Measurements from ENCODE around the gene TFDP2. TPM values are rescaled to one million over a fixed set of nuclear protein-coding genes. Genes with fewer than 3 reads are reported as not detected.
A peak's percentile ranks its signal among the peaks of the same experiment; 100 is the strongest.

Gene TFDP2
- total RNA-seq, 4 donors from 2014 or later, result 41.9 to 134 (median 47.3) TPM

- H3K36me3 ChIP-seq, result no peaks in the 10 kb centered on the region
- no peaks in the 10 kb centered on the region for H3K27me3 ChIP-seq
- H3K27ac ChIP-seq (replicated peaks in 1 of 4), result no peak overlapping the region
- DNase-seq (ENCODE audit: extremely low spot score), result no peak
- H3K4me1 ChIP-seq, result peaks cover 12 to 17% (median 16%) of the 10 kb centered on the region in 4 donors
- 37% methylated on average over 3 of the region's 3 CpGs for WGBS
- no peak overlapping the region for H3K4me3 ChIP-seq
- intact Hi-C loops (cut with DNase I), result no loop called here
- H3K9me3 ChIP-seq, result no peaks in the 10 kb centered on the region
- TF ChIP-seq POLR2A (IDR thresholded peaks at IDR 0.05; ENCODE audit: low read depth) (no peak), CTCF (IDR thresholded peaks at IDR 0.05) (no peak), EP300 (IDR thresholded peaks at IDR 0.05) (no peak), POLR2AphosphoS5 (IDR thresholded peaks at IDR 0.05) (no peak)
Observed at GRCh38 chr3:142152384-142152783, 3.0 kb upstream of the TFDP2 start.

- H3K4me1 ChIP-seq, result peaks cover 15 to 23% (median 22%) of the 10 kb centered on the region in 4 donors
- WGBS, result 97% methylated on average over 1 of the region's 1 CpG
- H3K9me3 ChIP-seq, result no peaks in the 10 kb centered on the region
- TF ChIP-seq POLR2AphosphoS5 (IDR thresholded peaks at IDR 0.05), result no peak
- no peak for TF ChIP-seq POLR2A (IDR thresholded peaks at IDR 0.05; ENCODE audit: low read depth)
- no peak for TF ChIP-seq CTCF (IDR thresholded peaks at IDR 0.05)
- no peak for TF ChIP-seq EP300 (IDR thresholded peaks at IDR 0.05)
- intact Hi-C loops (cut with DNase I), result no loop called here
- H3K36me3 ChIP-seq, result no peaks in the 10 kb centered on the region
- H3K4me3 ChIP-seq, result no peak overlapping the region
- no peak for DNase-seq (ENCODE audit: extremely low spot score)
- no peak overlapping the region for H3K27ac ChIP-seq (replicated peaks in 1 of 4)
- H3K27me3 ChIP-seq, result no peaks in the 10 kb centered on the region
Observed at GRCh38 chr3:142151828-142152227, 2.5 kb upstream of the TFDP2 start.

GRCh38 chr3:142151240-142151639 lies 1.9 kb upstream of the TFDP2 start:
- Histone ChIP-seq H3K27me3 (no peaks in the 10 kb centered on the region), H3K4me1 (peaks cover 15 to 29% (median 28%) of the 10 kb centered on the region in 4 donors), H3K36me3 (no peaks in the 10 kb centered on the region), H3K9me3 (no peaks in the 10 kb centered on the region), H3K27ac (replicated peaks in 1 of 4) (no peak overlapping the region), H3K4me3 (no peak overlapping the region)
- intact Hi-C loops (cut with DNase I), result no loop called here
- no peak for DNase-seq (ENCODE audit: extremely low spot score)
- TF ChIP-seq POLR2AphosphoS5 (IDR thresholded peaks at IDR 0.05), result no peak
- TF ChIP-seq CTCF (IDR thresholded peaks at IDR 0.05), result no peak
- no peak for TF ChIP-seq EP300 (IDR thresholded peaks at IDR 0.05)
- TF ChIP-seq POLR2A (IDR thresholded peaks at IDR 0.05; ENCODE audit: low read depth), result no peak
- WGBS, result 83% methylated on average over 3 of the region's 3 CpGs

DNA sequence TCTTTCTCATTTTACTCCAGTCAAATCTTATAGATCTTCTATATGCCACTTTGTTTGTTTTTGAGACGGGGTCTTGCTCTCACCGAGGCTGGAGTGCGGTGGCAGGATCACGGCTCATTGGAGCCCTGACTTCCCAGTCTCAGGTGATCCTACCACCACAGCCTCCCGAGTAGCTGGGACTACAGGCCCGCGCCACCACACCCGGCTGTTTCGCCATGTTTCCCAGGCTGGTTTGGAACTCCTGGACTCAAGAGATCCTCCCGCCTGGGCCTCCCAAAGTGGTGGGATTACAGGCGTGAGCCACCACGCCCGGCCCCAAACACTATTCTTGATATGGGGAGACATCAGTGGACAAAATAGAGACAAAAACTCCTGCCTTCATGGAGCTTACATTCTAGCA lies 927 bp upstream of the TFDP2 start:
- 97% methylated on average over 13 of the region's 13 CpGs for WGBS

More for the DNA sequence above, 927 bp upstream of the TFDP2 start:
- Histone ChIP-seq H3K27me3 (no peaks in the 10 kb centered on the region), H3K9me3 (no peaks in the 10 kb centered on the region), H3K36me3 (no peaks in the 10 kb centered on the region), H3K4me3 (no peak overlapping the region), H3K4me1 (peaks cover 15 to 38% (median 34%) of the 10 kb centered on the region in 4 donors), H3K27ac (replicated peaks in 1 of 4) (peak overlapping the region in 1 of 4 donors; percentile 97)
- DNase-seq (ENCODE audit: extremely low spot score), result no peak
- intact Hi-C loops (cut with DNase I), result no loop called here
- TF ChIP-seq POLR2AphosphoS5 (IDR thresholded peaks at IDR 0.05) (no peak), POLR2A (IDR thresholded peaks at IDR 0.05; ENCODE audit: low read depth) (no peak), CTCF (IDR thresholded peaks at IDR 0.05) (no peak), EP300 (IDR thresholded peaks at IDR 0.05) (no peak)

All from esophagus muscularis mucosa (tissue), 4 donors.